ENCODE results near the gene ZNF555. TPM values are rescaled to one million over a fixed set of nuclear protein-coding genes. Genes with fewer than 3 reads are reported as not detected.

The ZNF555 gene
- total and polyA plus RNA-seq, 3 experiments from 2014 or later: 2.5 to 4.5 (median 3.0) TPM

DNA sequence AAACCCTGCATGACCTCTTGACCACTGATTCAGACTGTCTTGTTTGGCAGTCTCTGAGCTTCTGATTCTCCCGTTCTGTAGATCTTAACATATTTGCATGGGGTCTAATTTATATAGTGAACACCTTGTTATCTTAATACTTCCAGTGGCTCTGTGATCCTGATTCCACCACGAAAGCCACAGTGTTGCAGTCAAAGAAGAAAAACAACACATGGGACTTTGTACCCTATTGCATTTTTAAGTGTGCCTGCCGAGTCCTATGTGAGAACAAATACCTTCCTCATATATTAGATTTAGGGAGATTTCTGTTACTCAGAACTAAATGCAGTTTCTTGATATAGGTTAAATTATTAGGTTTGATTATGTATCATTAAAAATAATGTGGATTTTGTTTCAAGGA is 13.6 kb downstream of the ZNF555 start:
- no peak overlapping the region for H3K4me3 Mint-ChIP-seq
- Histone ChIP-seq H3K27me3 (ENCODE audit: insufficient read depth, low read length, poor library complexity, severe bottlenecking) (no peaks in the 10 kb centered on the region), H3K4me1 (ENCODE audit: insufficient read depth, low read length) (peaks cover 38% of the 10 kb centered on the region), H3K9me3 (ENCODE audit: low read length) (peaks cover 29% of the 10 kb centered on the region), H3K36me3 (ENCODE audit: insufficient read depth, low read length) (peaks cover 31% of the 10 kb centered on the region), H3K27ac (ENCODE audit: low read depth, low read length) (no peak overlapping the region), H3K4me3 (ENCODE audit: low read length) (no peak overlapping the region)
- peaks cover 23 to 33% (median 30%) of the 10 kb centered on the region in 3 donors for H3K4me1 Mint-ChIP-seq
- peaks cover 21 to 64% (median 49%) of the 10 kb centered on the region in 5 donors for H3K9me3 Mint-ChIP-seq
- ChIA-PET CTCF (interaction anchor here (1.3 kb wide), 1 partner anchor 14 kb away, joined by 4 read pairs; the partner anchor contains the start of gene ZNF555), POLR2A (no interaction called here)
- no peak overlapping the region for H3K27ac Mint-ChIP-seq
- DNase-seq: no peak
- no peaks in the 10 kb centered on the region for H3K27me3 Mint-ChIP-seq
- H3K36me3 Mint-ChIP-seq: peaks cover 34 to 51% (median 50%) of the 10 kb centered on the region in 3 donors

DNA sequence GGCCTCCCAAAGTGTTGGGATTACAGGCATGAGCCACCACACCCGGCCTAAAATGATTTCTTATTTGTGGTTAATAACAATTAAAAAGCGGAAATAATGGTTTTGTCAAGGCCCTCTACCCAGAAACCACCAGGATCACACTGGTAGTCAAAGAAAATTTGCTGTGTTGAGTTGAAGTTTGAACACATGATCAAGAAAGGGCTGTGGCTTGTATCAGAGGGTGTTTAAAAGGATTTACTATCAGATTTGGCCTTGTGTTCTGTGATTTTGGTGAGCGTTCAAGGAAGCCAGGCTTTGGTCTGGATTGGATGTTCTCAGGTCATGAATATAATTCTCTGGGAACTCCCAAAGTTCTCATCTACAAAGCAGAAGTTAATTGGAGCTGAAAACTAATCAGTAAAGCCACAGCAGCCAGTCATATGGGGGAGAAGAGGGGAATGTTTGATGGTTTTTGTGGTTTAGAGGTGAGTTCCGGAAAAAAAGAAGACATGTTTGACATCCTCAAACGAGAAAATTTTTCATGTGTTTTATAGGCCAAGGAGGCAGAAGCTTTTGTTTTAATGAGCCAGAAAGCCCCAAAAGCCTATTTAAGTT is 15.3 kb downstream of the ZNF555 start:
- Histone ChIP-seq H3K9me3 (ENCODE audit: low read length) (peaks cover 29% of the 10 kb centered on the region), H3K27me3 (ENCODE audit: insufficient read depth, low read length, poor library complexity, severe bottlenecking) (no peaks in the 10 kb centered on the region), H3K4me1 (ENCODE audit: insufficient read depth, low read length) (peaks cover 31% of the 10 kb centered on the region), H3K4me3 (ENCODE audit: low read length) (no peak overlapping the region), H3K36me3 (ENCODE audit: insufficient read depth, low read length) (peaks cover 22% of the 10 kb centered on the region), H3K27ac (ENCODE audit: low read depth, low read length) (no peak overlapping the region)
- Mint-ChIP-seq H3K4me3 (peak overlapping the region in 6 of 7 donors; percentile 4 to 69 (median 44)), H3K36me3 (peaks cover 24 to 40% (median 34%) of the 10 kb centered on the region in 3 donors), H3K27me3 (no peaks in the 10 kb centered on the region), H3K4me1 (peaks cover 14 to 22% (median 21%) of the 10 kb centered on the region in 3 donors), H3K27ac (peak overlapping the region; percentile 27 to 91 (median 74)), H3K9me3 (peaks cover 18 to 50% (median 40%) of the 10 kb centered on the region in 5 donors)
- ChIA-PET POLR2A (interaction anchor here (1.0 kb wide), 1 partner anchor 32 kb away, joined by 3 read pairs; no protein-coding TSS in a partner anchor), CTCF (no interaction called here)
- DNase-seq: peak in 2 of 5 donors; percentile 46 to 79

DNA sequence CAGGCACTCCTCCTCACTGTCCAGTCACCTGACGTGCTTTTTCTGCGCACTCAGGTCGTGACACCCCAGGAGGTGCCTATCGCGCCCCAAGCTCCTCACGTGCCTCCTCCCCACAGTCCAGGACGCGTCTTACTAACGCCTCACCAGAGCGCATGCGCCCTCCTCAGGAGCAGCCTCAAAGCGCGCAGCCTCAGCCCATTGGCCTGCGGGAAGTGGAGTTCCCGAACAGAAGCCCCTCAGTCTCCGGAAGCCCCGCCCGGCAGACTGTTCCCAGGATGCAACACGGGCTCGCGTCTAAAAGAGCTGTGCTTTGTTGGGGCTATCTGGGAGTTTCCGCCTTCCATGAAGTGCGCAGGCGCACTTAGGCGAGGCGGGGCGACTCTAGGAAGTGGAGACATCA is 17.6 kb downstream of the ZNF555 start:
- CTCF ChIA-PET: interaction anchor here (0.7 kb wide), 1 partner anchor 18 kb away, joined by 3 read pairs; the partner anchor contains the start of gene ZNF555
- POLR2A ChIA-PET: no interaction called here

DNA sequence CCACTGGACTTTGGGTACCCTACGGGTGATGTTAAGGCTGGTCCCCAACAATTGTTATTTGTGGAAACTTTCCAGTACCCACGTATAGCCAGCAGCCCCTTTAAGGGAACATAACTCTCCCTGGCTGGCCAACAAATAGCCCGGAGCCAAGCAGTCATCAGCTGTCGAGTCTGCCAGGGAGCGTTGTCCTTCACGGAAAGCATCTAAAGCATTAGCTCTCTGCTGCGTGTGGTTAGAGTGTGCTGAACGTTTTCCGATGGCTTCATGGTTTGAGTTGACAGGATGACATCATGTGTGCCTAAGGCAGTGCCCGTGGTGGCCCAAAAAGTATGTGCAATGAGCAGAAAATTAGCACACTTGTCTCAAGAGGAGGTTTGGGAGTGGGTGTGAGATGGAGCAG is 22.5 kb downstream of the ZNF555 start:
- Mint-ChIP-seq H3K27me3 (peaks cover 1 to 14% of the 10 kb centered on the region in 2 donors), H3K9me3 (peaks cover 0 to 10% (median 3%) of the 10 kb centered on the region in 5 donors), H3K4me1 (peaks cover 0 to 5% (median 0%) of the 10 kb centered on the region in 3 donors), H3K36me3 (peaks cover 0 to 5% (median 0%) of the 10 kb centered on the region in 3 donors), H3K4me3 (no peak overlapping the region), H3K27ac (no peak overlapping the region)
- H3K27ac ChIP-seq (ENCODE audit: low read depth, low read length): no peak overlapping the region
- CTCF ChIA-PET: interaction anchor here (0.7 kb wide), 1 partner anchor 366 kb away, joined by 3 read pairs; no protein-coding TSS in a partner anchor
- no peaks in the 10 kb centered on the region for H3K9me3 ChIP-seq (ENCODE audit: low read length)
- POLR2A ChIA-PET: no interaction called here
- no peaks in the 10 kb centered on the region for H3K36me3 ChIP-seq (ENCODE audit: insufficient read depth, low read length)
- H3K4me1 ChIP-seq (ENCODE audit: insufficient read depth, low read length): no peaks in the 10 kb centered on the region
- H3K27me3 ChIP-seq (ENCODE audit: insufficient read depth, low read length, poor library complexity, severe bottlenecking): no peaks in the 10 kb centered on the region
- DNase-seq: no peak
- H3K4me3 ChIP-seq (ENCODE audit: low read length): no peak overlapping the region

More for the DNA sequence above, 17.6 kb downstream of the ZNF555 start:
- no peak for DNase-seq
- Histone ChIP-seq H3K27ac (ENCODE audit: low read depth, low read length) (no peak overlapping the region), H3K36me3 (ENCODE audit: insufficient read depth, low read length) (no peaks in the 10 kb centered on the region), H3K4me1 (ENCODE audit: insufficient read depth, low read length) (peaks cover 31% of the 10 kb centered on the region), H3K27me3 (ENCODE audit: insufficient read depth, low read length, poor library complexity, severe bottlenecking) (no peaks in the 10 kb centered on the region), H3K4me3 (ENCODE audit: low read length) (no peak overlapping the region), H3K9me3 (ENCODE audit: low read length) (peaks cover 10% of the 10 kb centered on the region)
- H3K36me3 Mint-ChIP-seq: peaks cover 5 to 16% (median 11%) of the 10 kb centered on the region in 3 donors
- no peak overlapping the region for H3K27ac Mint-ChIP-seq
- H3K4me1 Mint-ChIP-seq: peaks cover 14 to 22% (median 21%) of the 10 kb centered on the region in 3 donors
- H3K9me3 Mint-ChIP-seq: peaks cover 6 to 27% (median 16%) of the 10 kb centered on the region in 5 donors
- peaks cover 1% of the 10 kb centered on the region in 2 donors for H3K27me3 Mint-ChIP-seq
- no peak overlapping the region for H3K4me3 Mint-ChIP-seq

DNA sequence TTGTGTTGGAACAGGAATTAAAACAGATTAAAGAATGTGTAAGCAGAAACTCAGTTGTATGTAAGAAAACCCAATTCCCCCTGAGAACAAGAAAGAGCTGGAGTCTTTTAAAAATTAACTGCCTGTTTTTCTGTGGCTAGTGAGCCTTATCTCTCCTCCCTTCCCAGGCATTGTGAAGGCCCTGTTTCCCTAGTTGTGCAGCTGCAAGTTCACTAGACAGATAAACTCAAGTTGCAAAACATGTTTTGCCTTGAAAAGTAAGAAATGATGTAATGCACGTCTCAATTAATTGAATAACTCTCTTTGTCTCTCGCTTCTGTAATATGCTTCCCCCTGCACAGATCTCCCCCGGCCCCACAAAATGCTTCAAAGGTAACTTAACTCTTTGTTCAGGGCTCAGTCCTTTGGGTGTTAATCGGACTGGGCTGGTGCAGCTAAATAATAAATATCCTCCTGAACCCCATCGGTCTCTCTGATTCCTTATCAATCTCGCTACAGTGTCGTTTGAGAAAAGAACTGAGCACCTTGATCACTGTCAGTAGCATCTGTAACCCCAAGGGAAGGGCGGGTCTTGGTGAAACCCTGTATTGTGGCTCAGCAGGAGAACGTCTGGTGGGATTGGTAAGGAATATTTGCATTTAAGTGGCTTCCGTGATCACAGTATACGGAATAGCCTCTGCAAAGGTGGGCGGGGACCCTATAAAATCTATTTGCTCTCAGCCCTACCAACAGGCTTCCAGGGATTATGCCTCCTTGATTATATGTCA is 24.2 kb downstream of the ZNF555 start:
- CTCF ChIA-PET: interaction anchor here (1.4 kb wide), 1 partner anchor 46 kb away, joined by 3 read pairs; the partner anchor contains the start of gene ZNF554
- DNase-seq: no peak
- Mint-ChIP-seq H3K36me3 (no peaks in the 10 kb centered on the region), H3K27ac (no peak overlapping the region), H3K9me3 (no peaks in the 10 kb centered on the region), H3K4me1 (peaks cover 0 to 5% (median 0%) of the 10 kb centered on the region in 3 donors), H3K27me3 (peaks cover 1 to 14% of the 10 kb centered on the region in 2 donors), H3K4me3 (no peak overlapping the region)
- Histone ChIP-seq H3K4me3 (ENCODE audit: low read length) (no peak overlapping the region), H3K9me3 (ENCODE audit: low read length) (no peaks in the 10 kb centered on the region), H3K4me1 (ENCODE audit: insufficient read depth, low read length) (no peaks in the 10 kb centered on the region), H3K27ac (ENCODE audit: low read depth, low read length) (no peak overlapping the region), H3K27me3 (ENCODE audit: insufficient read depth, low read length, poor library complexity, severe bottlenecking) (no peaks in the 10 kb centered on the region), H3K36me3 (ENCODE audit: insufficient read depth, low read length) (no peaks in the 10 kb centered on the region)
- POLR2A ChIA-PET: no interaction called here

DNA sequence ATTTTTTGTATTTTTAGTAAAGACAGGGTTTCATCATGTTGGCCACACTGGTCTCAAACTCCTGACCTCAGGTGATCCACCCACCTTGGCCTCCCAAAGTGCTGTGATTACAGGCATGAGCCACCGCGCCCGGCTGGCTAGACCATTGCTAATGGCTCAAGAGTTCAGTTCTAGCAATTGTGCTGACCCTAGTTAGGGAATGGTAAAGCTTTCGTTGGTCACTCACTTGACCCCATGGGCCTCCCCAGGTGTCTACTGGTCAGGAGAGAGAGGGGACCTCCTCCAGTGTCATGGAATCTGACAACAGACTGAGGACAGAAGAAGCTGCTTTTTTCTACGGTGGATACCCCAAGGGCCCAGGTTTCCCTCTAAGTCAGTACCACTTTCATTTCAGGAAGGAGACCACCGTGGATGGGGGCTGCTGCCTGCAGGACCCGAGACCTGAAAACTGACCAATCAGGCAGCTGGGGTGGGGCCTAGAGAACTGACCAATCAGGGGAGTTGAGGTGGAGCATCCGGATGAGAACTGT is 25.3 kb downstream of the ZNF555 start:
- Histone ChIP-seq H3K27ac (ENCODE audit: low read depth, low read length) (no peak overlapping the region), H3K4me1 (ENCODE audit: insufficient read depth, low read length) (no peaks in the 10 kb centered on the region), H3K4me3 (ENCODE audit: low read length) (no peak overlapping the region), H3K36me3 (ENCODE audit: insufficient read depth, low read length) (no peaks in the 10 kb centered on the region), H3K27me3 (ENCODE audit: insufficient read depth, low read length, poor library complexity, severe bottlenecking) (no peaks in the 10 kb centered on the region), H3K9me3 (ENCODE audit: low read length) (no peaks in the 10 kb centered on the region)
- H3K9me3 Mint-ChIP-seq: no peaks in the 10 kb centered on the region
- H3K27ac Mint-ChIP-seq: no peak overlapping the region
- H3K4me1 Mint-ChIP-seq: peaks cover 0 to 5% (median 1%) of the 10 kb centered on the region in 3 donors
- H3K27me3 Mint-ChIP-seq: peaks cover 1 to 14% of the 10 kb centered on the region in 2 donors
- ChIA-PET CTCF (interaction anchor here (0.9 to 1.4 kb wide), 3 partner anchors 25 to 218 kb away, joined by 3 to 5 read pairs (median 3); partner anchors contain the start of gene ZNF554), POLR2A (no interaction called here)
- no peak for DNase-seq
- no peak overlapping the region for H3K4me3 Mint-ChIP-seq
- no peaks in the 10 kb centered on the region for H3K36me3 Mint-ChIP-seq

DNA sequence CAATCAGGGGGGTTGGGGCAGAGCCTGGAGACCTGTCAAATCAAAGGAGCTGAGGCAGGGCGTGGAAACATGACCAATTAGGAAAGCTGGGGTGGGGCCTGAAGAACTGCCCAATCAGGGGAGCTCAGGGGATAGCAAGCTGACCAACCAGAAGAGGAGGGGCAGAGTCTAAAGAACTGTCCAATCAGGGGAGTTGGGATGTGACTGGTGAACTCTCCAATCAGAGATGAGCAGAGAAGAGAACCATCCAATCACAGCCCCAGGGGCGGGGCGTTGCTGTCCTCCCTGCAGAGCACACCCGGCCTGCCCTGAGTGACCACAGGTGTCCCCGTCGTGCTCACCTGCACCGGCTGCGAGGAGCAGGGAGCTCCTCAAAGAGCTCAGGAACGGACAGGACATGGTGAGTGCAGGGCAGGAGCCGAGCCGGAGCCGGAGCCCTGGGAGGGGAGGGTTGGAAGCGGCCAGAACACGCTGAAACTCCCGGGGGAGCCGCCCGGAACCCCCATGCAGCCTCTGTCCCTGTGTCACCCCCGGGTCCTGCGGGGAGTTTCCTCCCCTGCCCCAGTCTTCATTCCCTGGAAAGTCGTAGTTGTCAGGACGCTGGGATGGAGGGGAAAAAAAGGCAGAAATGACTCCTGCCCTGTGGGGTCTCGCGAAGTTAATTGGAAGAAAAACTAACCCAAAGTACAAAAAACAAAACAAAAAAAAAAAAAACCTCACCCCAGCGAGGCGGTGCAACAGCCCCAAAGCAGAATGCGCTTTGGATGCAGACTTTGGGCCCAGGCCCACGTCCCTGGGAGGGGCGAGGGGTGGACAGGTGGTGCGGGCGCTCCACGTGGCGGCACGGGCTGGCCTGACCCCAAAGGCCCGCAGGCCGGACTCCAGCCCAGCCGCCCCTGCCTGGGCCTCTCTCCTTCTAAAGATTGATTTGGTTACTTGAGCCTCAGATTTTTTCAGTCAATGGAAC is 26.0 kb downstream of the ZNF555 start, which contains the start of gene ZNF556:
TSS of gene ZNF556 (plus strand) at position 311 of the 967 bp plus-strand sequence. CDS start at position 398, 87 bp downstream.
- Histone ChIP-seq H3K9me3 (ENCODE audit: low read length) (no peaks in the 10 kb centered on the region), H3K36me3 (ENCODE audit: insufficient read depth, low read length) (no peaks in the 10 kb centered on the region), H3K27ac (ENCODE audit: low read depth, low read length) (no peak within 1 kb of the TSS), H3K4me3 (ENCODE audit: low read length) (no peak within 1 kb of the TSS), H3K4me1 (ENCODE audit: insufficient read depth, low read length) (no peaks in the 10 kb centered on the region), H3K27me3 (ENCODE audit: insufficient read depth, low read length, poor library complexity, severe bottlenecking) (no peaks in the 10 kb centered on the region)
- Mint-ChIP-seq H3K4me1 (peaks cover 0 to 5% (median 3%) of the 10 kb centered on the region in 3 donors), H3K9me3 (no peaks in the 10 kb centered on the region), H3K4me3 (no peak within 1 kb of the TSS), H3K36me3 (no peaks in the 10 kb centered on the region), H3K27me3 (peaks cover 1 to 14% of the 10 kb centered on the region in 2 donors), H3K27ac (no peak within 1 kb of the TSS)
- POLR2A ChIA-PET: no interaction called here
- CTCF ChIA-PET: interaction anchor here (0.9 to 1.4 kb wide), 3 partner anchors 24 to 219 kb away, joined by 3 to 5 read pairs (median 3); partner anchors contain the start of gene ZNF554
- DNase-seq: no peak

All from CD8-positive, alpha-beta memory T cell (primary cell).